D721Med (cell line): Measurements from ENCODE around the gene CPE.

Source experiments
- DNase-seq: peaks from one replicate; pipeline ENCODE4 v3.0.0; 2011; ENCODE audit warnings: low spot score; ENCODE audit not compliant: insufficient read length
- FAIRE-seq: peaks from 2 replicates; lab custom pipeline; 2011; peaks lifted over from hg19 to GRCh38; lab: Jason Lieb, UNC
- TF ChIP-seq, protein P1 (sequence below): IDR thresholded peaks from 2 replicates; pipeline ENCODE4 v1.5.1; 2012; ENCODE audit warnings: mild to moderate bottlenecking, control low read depth; ENCODE audit not compliant: insufficient read depth; ENCODE audit errors: missing control alignments

Gene CPE

DNA sequence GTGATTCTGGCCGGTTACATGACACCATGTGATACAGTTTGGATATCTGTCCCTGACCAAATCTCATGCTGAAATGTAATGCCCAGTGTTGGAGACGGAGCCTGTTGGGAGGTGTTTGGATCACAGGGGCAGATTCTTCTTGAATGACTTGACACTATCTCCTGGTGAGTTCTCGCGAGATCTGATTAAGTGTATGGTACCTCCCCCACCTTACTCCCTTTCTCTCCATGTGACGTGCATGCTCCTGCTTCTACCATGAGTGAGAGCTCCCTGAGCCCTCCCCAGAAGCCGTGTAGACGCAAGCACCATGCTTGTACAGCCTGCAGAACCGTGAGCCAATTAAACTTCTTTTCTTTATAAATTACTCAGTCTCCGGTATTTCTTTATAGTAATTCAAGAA, 23.6 kb downstream of the CPE start:
- FAIRE-seq, result no peak
- TF ChIP-seq, protein P1, sequence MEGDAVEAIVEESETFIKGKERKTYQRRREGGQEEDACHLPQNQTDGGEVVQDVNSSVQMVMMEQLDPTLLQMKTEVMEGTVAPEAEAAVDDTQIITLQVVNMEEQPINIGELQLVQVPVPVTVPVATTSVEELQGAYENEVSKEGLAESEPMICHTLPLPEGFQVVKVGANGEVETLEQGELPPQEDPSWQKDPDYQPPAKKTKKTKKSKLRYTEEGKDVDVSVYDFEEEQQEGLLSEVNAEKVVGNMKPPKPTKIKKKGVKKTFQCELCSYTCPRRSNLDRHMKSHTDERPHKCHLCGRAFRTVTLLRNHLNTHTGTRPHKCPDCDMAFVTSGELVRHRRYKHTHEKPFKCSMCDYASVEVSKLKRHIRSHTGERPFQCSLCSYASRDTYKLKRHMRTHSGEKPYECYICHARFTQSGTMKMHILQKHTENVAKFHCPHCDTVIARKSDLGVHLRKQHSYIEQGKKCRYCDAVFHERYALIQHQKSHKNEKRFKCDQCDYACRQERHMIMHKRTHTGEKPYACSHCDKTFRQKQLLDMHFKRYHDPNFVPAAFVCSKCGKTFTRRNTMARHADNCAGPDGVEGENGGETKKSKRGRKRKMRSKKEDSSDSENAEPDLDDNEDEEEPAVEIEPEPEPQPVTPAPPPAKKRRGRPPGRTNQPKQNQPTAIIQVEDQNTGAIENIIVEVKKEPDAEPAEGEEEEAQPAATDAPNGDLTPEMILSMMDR, result no peak
- DNase-seq, result no peak

DNA sequence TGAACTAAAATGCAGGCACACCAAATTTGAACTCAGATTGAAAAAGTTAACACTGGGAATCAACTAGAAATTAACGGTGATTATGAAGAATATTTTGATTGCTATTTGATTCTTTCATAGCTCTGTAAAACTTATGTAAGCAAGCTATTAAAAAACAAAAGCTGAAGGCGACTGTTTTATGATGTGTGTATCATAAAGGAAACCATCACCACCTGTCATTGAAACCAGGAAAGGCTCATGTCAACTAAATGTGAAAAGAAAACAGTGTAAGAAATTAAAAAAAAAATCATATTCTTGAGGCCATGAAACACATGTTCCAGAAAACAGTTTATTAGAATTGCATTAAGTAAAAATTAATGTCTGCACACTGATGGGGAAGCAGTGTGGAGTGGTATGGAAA, 24.2 kb downstream of the CPE start:
- FAIRE-seq (no peak), DNase-seq (no peak)
- TF ChIP-seq, protein P1, result no peak

DNA sequence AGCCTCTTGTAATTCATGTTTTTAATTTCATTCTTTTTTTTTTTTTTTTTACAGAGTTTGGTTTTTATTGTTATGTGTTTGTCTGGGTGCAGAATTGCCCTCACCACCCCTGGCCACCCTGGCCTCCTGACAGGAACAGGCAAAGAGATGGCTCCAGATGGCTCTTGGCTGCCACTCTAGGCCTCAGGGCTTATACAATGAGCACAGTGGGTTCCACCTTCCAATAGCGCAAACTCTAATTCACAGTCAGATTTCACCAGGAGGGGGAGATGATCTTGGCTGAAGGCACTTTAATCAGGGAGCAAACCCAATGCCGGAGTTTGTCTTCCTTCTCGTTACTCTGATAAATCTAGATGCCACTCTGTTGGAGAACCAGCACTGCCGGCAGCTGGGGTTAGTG, 24.8 kb downstream of the CPE start:
- TF ChIP-seq, protein P1, result no peak
- DNase-seq, result no peak
- no peak for FAIRE-seq

DNA sequence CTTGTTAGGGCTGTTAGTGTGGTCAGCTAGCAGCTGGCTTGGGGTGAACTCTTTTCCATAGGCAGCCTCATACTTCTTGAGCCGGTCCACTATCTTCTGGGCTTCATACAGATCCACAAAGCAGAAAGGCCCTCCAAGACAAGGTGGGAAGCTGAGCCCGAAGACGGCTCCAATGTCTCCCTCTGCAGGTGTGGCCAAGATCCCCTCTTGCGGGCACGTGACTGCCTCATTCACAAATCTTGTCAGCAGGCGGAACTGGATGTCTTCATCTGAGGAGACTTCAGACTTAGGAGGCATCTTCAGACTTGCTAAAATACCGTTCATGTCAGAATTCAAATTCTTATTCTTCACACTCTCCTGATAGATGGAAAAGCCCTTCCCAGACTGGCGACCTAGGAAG, 25.3 kb downstream of the CPE start:
- no peak for FAIRE-seq

DNA sequence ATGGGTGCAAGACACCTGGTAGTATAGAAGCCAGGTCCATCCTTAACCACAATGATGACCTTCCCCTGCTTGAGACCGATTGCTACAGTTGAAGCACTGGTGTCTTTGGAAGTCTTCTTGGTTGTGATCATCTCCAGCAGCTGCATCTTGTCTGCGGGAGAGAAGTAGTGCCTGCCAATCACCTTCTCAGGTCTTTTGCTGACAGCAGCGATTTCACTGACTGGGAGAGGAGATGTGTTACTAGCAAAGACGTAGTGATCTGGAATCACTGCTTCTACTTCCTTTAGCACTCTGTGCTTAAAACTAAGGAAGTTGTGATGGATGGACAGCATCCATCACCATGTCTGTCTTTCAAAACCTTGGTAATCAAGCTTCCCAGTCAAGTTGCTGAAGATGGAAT, 25.9 kb downstream of the CPE start:
- TF ChIP-seq, protein P1, result no peak
- DNase-seq (no peak), FAIRE-seq (peak; percentile 71)

More for the DNA sequence above, 25.3 kb downstream of the CPE start:
- no peak for DNase-seq
- TF ChIP-seq, protein P1, result no peak

DNA sequence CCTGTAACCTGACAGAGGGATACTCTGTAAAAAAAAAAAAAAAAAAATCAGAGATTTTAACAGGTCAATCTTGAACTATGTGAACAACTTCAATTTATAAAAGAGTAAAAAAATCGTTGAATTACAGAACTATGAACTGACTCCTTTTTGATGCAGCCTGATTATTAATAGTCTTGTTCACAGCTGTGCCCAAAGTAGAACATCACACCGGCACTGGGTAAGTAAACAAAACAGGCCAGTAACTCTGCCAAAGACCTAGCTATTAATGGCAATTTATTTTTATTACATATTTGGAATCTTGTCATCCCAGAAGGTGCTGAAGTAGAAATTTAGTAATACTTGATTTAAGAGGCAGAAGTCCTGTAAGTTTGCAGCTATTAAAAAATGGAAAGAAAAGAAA, 31.4 kb downstream of the CPE start:
- FAIRE-seq (no peak), DNase-seq (no peak)
- TF ChIP-seq, protein P1, result no peak

DNA sequence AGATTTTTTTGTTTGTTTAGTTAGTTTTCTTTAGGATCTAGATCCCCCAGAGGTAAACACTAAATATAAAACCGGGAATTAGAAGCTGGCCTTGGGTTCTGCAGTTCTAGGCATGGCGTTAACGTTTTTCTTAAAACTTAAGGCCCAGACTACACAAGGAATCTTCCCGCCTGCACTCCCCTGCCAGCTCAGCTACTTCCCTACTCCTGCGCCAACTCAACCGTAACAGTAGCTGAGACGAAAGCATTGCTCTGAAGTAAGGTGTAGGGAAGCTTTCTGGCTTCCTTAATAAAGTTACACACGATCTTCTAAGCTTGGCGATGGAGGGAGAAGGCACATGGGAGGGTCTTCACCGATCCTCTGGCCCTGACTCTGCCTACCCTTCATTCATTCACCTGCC, 37.1 kb downstream of the CPE start:
- DNase-seq, result no peak
- TF ChIP-seq, protein P1, result no peak
- no peak for FAIRE-seq
